ENCODE measurements around the gene DQX1. TPM values are rescaled to one million over a fixed set of nuclear protein-coding genes. Genes with fewer than 3 reads are reported as not detected.
A peak's percentile ranks its signal among the peaks of the same experiment; 100 is the strongest.

DQX1 gene
- total and polyA plus RNA-seq, 4 donors = 0.05 to 1.0 (median 0.08) TPM; not detected in 1

DNA sequence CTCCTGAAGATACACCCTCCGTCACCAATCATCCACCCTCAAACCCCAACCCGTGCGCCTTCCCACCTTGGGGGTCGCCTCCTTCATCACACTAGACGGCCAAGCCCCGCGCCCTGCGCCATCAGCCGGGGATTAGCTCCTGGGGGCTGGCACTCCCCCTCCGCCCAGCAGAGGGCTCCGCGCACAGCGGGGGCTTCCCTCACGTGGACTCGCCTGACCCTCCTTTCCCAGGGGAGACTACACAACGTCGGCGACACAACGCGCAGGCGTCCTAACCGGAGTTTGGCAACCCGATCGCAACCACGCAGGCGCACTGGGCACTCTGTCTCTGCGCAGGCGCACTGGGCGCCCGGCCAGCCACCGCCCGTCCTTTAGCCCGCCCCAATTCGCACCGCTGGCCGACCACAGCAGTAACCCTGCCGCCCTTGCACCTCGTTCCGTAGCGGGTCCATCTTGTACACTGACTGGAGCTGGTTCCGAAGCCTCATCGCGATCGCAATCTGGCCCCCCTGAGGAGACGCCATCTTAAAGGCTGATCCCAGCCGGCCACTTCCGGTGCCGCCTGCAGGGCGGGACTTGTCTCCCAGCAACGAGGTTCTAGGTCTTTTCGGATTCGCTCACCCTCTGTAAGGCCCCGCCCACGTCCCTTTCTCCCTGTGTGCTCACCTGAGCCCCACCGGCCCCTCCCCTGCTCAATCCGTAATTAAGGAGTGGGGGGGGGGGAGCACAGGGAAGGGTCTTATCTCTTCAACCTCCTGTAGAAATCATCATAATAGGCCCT is 18.7 kb downstream of the DQX1 start, which contains the start of gene PCGF1:
TSS of gene PCGF1 (minus strand) at position 551 of the 781 bp plus-strand sequence. CDS start at position 524, 27 bp downstream.
- Histone ChIP-seq H3K9me3 (ENCODE audit: control insufficient read depth in 4 of 4, low read length in 3 of 4) (no peaks in the 10 kb centered on the region), H3K27me3 (ENCODE audit: control insufficient read depth in 4 of 4, insufficient read depth in 4 of 4, low read length in 3 of 4) (peaks cover 0 to 12% (median 0%) of the 10 kb centered on the region in 4 donors), H3K9ac (ENCODE audit: low read depth in 1 of 2, low read length in 2 of 2) (peak within 1 kb of the TSS; percentile 78 to 91), H3K27ac (ENCODE audit: low read depth in 1 of 2, low read length in 2 of 2) (peak within 1 kb of the TSS; percentile 99), H3K4me3 (ENCODE audit: low read depth in 1 of 3, low read length in 3 of 3) (peak within 1 kb of the TSS; percentile 70 to 92 (median 90)), H3K4me1 (ENCODE audit: control insufficient read depth in 4 of 4, insufficient read depth in 4 of 4, low read length in 3 of 4) (peaks cover 11 to 50% (median 35%) of the 10 kb centered on the region in 4 donors), H3K36me3 (ENCODE audit: control insufficient read depth in 4 of 4, insufficient read depth in 3 of 4, low read depth in 1 of 4, low read length in 3 of 4) (peaks cover 0 to 6% (median 4%) of the 10 kb centered on the region in 4 donors)
- peak; percentile 100 for DNase-seq (ENCODE audit: low spot score)
- under 1% methylated on average over 56 of the region's 56 CpGs for WGBS
- TF ChIP-seq GABPA (IDR thresholded peaks at IDR 0.05 in 1 of 2, conservative IDR thresholded peaks at IDR 0.05 in 1 of 2) (peak; percentile 75 to 92), RAD21 (IDR thresholded peaks at IDR 0.05) (no peak), RXRA (IDR thresholded peaks at IDR 0.05) (peak; percentile 8 to 31), YY1 (IDR thresholded peaks at IDR 0.05) (peak; percentile 99), EGR1 (IDR thresholded peaks at IDR 0.05; ENCODE audit: low read depth in 2 of 2) (peak in 1 of 2 donors; percentile 24), SP1 (IDR thresholded peaks at IDR 0.05) (peak; percentile 59), TAF1 (conservative IDR thresholded peaks at IDR 0.05) (no peak)

DNA sequence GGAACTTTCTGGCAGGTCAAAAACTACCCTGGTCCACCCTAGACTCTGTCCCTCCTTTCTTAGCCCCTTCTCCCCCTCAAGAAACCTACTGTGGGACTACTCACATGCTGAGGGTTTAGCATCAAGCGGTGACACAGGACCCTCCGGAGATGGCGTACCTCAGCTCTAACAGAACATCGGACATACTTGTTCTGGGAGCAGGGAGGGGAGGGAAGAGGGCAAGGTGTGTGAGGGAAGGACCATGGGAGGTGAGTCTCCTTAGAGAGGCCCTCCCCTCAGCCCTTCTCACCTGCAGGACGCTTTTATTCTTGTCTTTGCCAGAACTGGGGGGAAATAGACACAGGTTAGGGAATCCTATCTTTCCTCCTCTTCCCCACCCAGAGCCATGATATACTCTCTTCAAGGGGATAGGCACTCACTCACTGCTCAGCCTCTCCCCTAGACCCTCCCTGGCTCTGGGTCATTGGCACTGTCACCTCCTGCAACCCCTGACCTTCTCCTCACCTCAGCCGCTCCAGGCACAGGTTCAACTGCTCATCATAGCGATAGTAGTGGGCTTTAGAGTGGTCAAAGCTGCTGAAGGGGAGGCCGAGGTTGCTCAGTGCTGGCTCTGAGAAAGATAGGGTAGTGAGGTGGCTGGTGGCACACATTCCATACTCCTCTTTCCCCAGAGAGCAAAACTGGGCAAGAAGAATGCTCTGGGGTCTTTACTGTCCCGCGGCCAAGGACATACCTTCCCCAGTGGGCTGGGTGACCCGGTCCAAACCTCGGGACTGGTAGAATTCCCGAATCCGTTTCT is 20.4 kb downstream of the DQX1 start:
- peaks cover 11 to 61% (median 48%) of the 10 kb centered on the region in 4 donors for H3K4me1 ChIP-seq (ENCODE audit: control insufficient read depth in 4 of 4, insufficient read depth in 4 of 4, low read length in 3 of 4)
- TF ChIP-seq REST (IDR thresholded peaks at IDR 0.05) = no peak
- peak in 1 of 2 donors; percentile 71 for TF ChIP-seq RXRA (IDR thresholded peaks at IDR 0.05)
- peaks cover 0 to 4% (median 0%) of the 10 kb centered on the region in 4 donors for H3K27me3 ChIP-seq (ENCODE audit: control insufficient read depth in 4 of 4, insufficient read depth in 4 of 4, low read length in 3 of 4)
- peak overlapping the region in 1 of 2 donors; percentile 13 for H3K27ac ChIP-seq (ENCODE audit: low read depth in 1 of 2, low read length in 2 of 2)
- no peak for DNase-seq (ENCODE audit: low spot score)
- no peak overlapping the region for H3K9ac ChIP-seq (ENCODE audit: low read depth in 1 of 2, low read length in 2 of 2)
- WGBS = 82% methylated on average over 14 of the region's 14 CpGs
- H3K4me3 ChIP-seq (ENCODE audit: low read depth in 1 of 3, low read length in 3 of 3) = peak overlapping the region in 2 of 3 donors; percentile 14 to 26
- H3K36me3 ChIP-seq (ENCODE audit: control insufficient read depth in 4 of 4, insufficient read depth in 3 of 4, low read depth in 1 of 4, low read length in 3 of 4) = peaks cover 0 to 6% (median 4%) of the 10 kb centered on the region in 4 donors
- no peaks in the 10 kb centered on the region for H3K9me3 ChIP-seq (ENCODE audit: control insufficient read depth in 4 of 4, low read length in 3 of 4)

GRCh38 chr2:74504591-74504990 is 21.4 kb downstream of the DQX1 start:
- WGBS = 88% methylated on average over 3 of the region's 3 CpGs
- Histone ChIP-seq H3K27me3 (ENCODE audit: control insufficient read depth in 4 of 4, insufficient read depth in 4 of 4, low read length in 3 of 4) (no peaks in the 10 kb centered on the region), H3K4me1 (ENCODE audit: control insufficient read depth in 4 of 4, insufficient read depth in 4 of 4, low read length in 3 of 4) (peaks cover 16 to 70% (median 56%) of the 10 kb centered on the region in 4 donors), H3K36me3 (ENCODE audit: control insufficient read depth in 4 of 4, insufficient read depth in 3 of 4, low read depth in 1 of 4, low read length in 3 of 4) (peaks cover 0 to 6% (median 4%) of the 10 kb centered on the region in 4 donors), H3K4me3 (ENCODE audit: low read depth in 1 of 3, low read length in 3 of 3) (peak overlapping the region in 2 of 3 donors; percentile 76 to 97), H3K9ac (ENCODE audit: low read depth in 1 of 2, low read length in 2 of 2) (no peak overlapping the region), H3K9me3 (ENCODE audit: control insufficient read depth in 4 of 4, low read length in 3 of 4) (no peaks in the 10 kb centered on the region), H3K27ac (ENCODE audit: low read depth in 1 of 2, low read length in 2 of 2) (no peak overlapping the region)
- no peak for DNase-seq (ENCODE audit: low spot score)
- TF ChIP-seq HNF4G (IDR thresholded peaks at IDR 0.05) (no peak), EGR1 (IDR thresholded peaks at IDR 0.05; ENCODE audit: low read depth in 2 of 2) (no peak), CTCF (IDR thresholded peaks at IDR 0.05; ENCODE audit: low read depth, low read length, missing input control) (no peak), NR2F2 (IDR thresholded peaks at IDR 0.05) (no peak), REST (IDR thresholded peaks at IDR 0.05) (no peak), RXRA (IDR thresholded peaks at IDR 0.05) (no peak)
- TF ChIP-seq, protein P1, sequence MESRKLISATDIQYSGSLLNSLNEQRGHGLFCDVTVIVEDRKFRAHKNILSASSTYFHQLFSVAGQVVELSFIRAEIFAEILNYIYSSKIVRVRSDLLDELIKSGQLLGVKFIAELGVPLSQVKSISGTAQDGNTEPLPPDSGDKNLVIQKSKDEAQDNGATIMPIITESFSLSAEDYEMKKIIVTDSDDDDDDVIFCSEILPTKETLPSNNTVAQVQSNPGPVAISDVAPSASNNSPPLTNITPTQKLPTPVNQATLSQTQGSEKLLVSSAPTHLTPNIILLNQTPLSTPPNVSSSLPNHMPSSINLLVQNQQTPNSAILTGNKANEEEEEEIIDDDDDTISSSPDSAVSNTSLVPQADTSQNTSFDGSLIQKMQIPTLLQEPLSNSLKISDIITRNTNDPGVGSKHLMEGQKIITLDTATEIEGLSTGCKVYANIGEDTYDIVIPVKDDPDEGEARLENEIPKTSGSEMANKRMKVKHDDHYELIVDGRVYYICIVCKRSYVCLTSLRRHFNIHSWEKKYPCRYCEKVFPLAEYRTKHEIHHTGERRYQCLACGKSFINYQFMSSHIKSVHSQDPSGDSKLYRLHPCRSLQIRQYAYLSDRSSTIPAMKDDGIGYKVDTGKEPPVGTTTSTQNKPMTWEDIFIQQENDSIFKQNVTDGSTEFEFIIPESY (IDR thresholded peaks at IDR 0.05) = no peak

All from liver (tissue), 9 donors.